Liver (tissue), 9 donors: Measurements from ENCODE around the gene SGK2. TPM values are rescaled to one million over a fixed set of nuclear protein-coding genes. Genes with fewer than 3 reads are reported as not detected.

Experiments used
- DNase-seq: peaks from one replicate; pipeline ENCODE4 v3.0.0-alpha.2; 2017; ENCODE audit warnings: low spot score
- H3K27ac ChIP-seq, 2 donors: one replicate each; pipeline ENCODE4 v1.7.0; 2013; ENCODE audit warnings: inconsistent platforms in 2 of 2, low read length in 2 of 2, control low read depth in 1 of 2, low read depth in 1 of 2, mild to moderate bottlenecking in 1 of 2
- H3K27me3 ChIP-seq, 4 donors: one replicate each; pipeline versions ENCODE4 v1.6.1 to v1.7.0; 2013; ENCODE audit warnings: low read length in 3 of 4, inconsistent platforms in 1 of 4, mild to moderate bottlenecking in 1 of 4, moderate library complexity in 1 of 4; ENCODE audit not compliant: control insufficient read depth in 4 of 4, insufficient read depth in 4 of 4
- H3K36me3 ChIP-seq, 4 donors: one replicate each; pipeline versions ENCODE4 v1.6.1 to v1.7.0; 2013; ENCODE audit warnings: low read length in 3 of 4, mild to moderate bottlenecking in 3 of 4, low read depth in 1 of 4, moderate library complexity in 1 of 4; ENCODE audit not compliant: control insufficient read depth in 4 of 4, insufficient read depth in 3 of 4
- H3K4me1 ChIP-seq, 4 donors: one replicate each; pipeline versions ENCODE4 v1.6.1 to v1.7.0; 2013; ENCODE audit warnings: low read length in 3 of 4, mild to moderate bottlenecking in 3 of 4, moderate library complexity in 1 of 4; ENCODE audit not compliant: control insufficient read depth in 4 of 4, insufficient read depth in 4 of 4
- H3K4me3 ChIP-seq, 3 donors: one replicate each; pipeline versions ENCODE4 v1.6.1 to v1.7.0; 2013; ENCODE audit warnings: low read length in 3 of 3, control low read depth in 1 of 3, low read depth in 1 of 3, mild to moderate bottlenecking in 1 of 3
- H3K9ac ChIP-seq, 2 donors: one replicate each; pipeline ENCODE4 v1.7.0; 2013; ENCODE audit warnings: low read length in 2 of 2, mild to moderate bottlenecking in 2 of 2, moderate library complexity in 2 of 2, control low read depth in 1 of 2, low read depth in 1 of 2
- H3K9me3 ChIP-seq, 4 donors: one replicate each; pipeline versions ENCODE4 v1.6.1 to v1.7.0; 2013; ENCODE audit warnings: low read length in 3 of 4; ENCODE audit not compliant: control insufficient read depth in 4 of 4
- ATF3 ChIP-seq: IDR thresholded peaks from 2 replicates; pipeline ENCODE4 v1.6.1; 2016; ENCODE audit warnings: antibody characterized with exemption
- CTCF ChIP-seq: fragments of 150-350 bp; IDR thresholded peaks from 2 replicates; pipeline ENCODE4 v1.5.1; 2017; ENCODE audit warnings: improper control_type of control experiment, low read depth, low read length; ENCODE audit not compliant: missing input control
- EGR1 ChIP-seq, 2 donors: IDR thresholded peaks; 2 replicates each; pipeline ENCODE4 v1.6.1; 2016 to 2018; ENCODE audit warnings: antibody characterized with exemption in 2 of 2, low read depth in 2 of 2
- FOXA1 ChIP-seq: IDR thresholded peaks from 2 replicates; pipeline ENCODE4 v1.6.1; 2016; ENCODE audit warnings: antibody characterized with exemption
- FOXA2 ChIP-seq: IDR thresholded peaks from 2 replicates; pipeline ENCODE4 v1.6.1; 2016; ENCODE audit warnings: antibody characterized with exemption
- GABPA ChIP-seq, 2 donors: IDR thresholded peaks in 1 of 2; conservative IDR thresholded peaks in 1 of 2; 2 replicates each; pipeline ENCODE4 v1.6.1; 2016; ENCODE audit warnings: antibody characterized with exemption in 2 of 2, mild to moderate bottlenecking in 1 of 2, moderate library complexity in 1 of 2
- HNF4A ChIP-seq, 2 donors: conservative IDR thresholded peaks; 2 replicates each; pipeline ENCODE4 v1.6.1; 2016; ENCODE audit warnings: antibody characterized with exemption in 2 of 2, mild to moderate bottlenecking in 2 of 2
- HNF4G ChIP-seq: IDR thresholded peaks from 2 replicates; pipeline ENCODE4 v1.6.1; 2016; ENCODE audit warnings: antibody characterized with exemption
- JUND ChIP-seq, 2 donors: IDR thresholded peaks; 2 replicates each; pipeline ENCODE4 v1.6.1; 2016; ENCODE audit warnings: antibody characterized with exemption in 2 of 2
- MAX ChIP-seq: IDR thresholded peaks from 2 replicates; pipeline ENCODE4 v1.6.1; 2016; ENCODE audit warnings: antibody characterized with exemption
- NR2F2 ChIP-seq: IDR thresholded peaks from 2 replicates; pipeline ENCODE4 v1.6.1; 2016; ENCODE audit warnings: antibody characterized with exemption
- RAD21 ChIP-seq, 2 donors: IDR thresholded peaks; 2 replicates each; pipeline ENCODE4 v1.6.1; 2016; ENCODE audit warnings: antibody characterized with exemption in 2 of 2, mild to moderate bottlenecking in 2 of 2
- RXRA ChIP-seq, 2 donors: IDR thresholded peaks; 2 replicates each; pipeline ENCODE4 v1.6.1; 2017 to 2018; ENCODE audit warnings: antibody characterized with exemption in 2 of 2, mild to moderate bottlenecking in 1 of 2
- SP1 ChIP-seq: IDR thresholded peaks from 2 replicates; pipeline ENCODE4 v1.6.1; 2018; ENCODE audit warnings: antibody characterized with exemption, mild to moderate bottlenecking
- TAF1 ChIP-seq: conservative IDR thresholded peaks from 2 replicates; pipeline ENCODE4 v1.6.1; 2016; ENCODE audit warnings: antibody characterized with exemption, mild to moderate bottlenecking
- YY1 ChIP-seq: IDR thresholded peaks from 2 replicates; pipeline ENCODE4 v1.6.1; 2016; ENCODE audit warnings: antibody characterized with exemption, mild to moderate bottlenecking
- ZBTB33 ChIP-seq: IDR thresholded peaks from 2 replicates; pipeline ENCODE4 v1.6.1; 2016; ENCODE audit warnings: antibody characterized with exemption
- WGBS: extraction: QIAGEN DNeasy Blood & Tissue Kit; methylation state at CpG from one replicate; pipeline ENCODE4 v1.1.7; 2013; 5-methylcytosine and 5-hydroxymethylcytosine counted together
- polyA plus RNA-seq, 2 donors: library from polyadenylated mRNA; stranded (reverse) in 1 of 2; unstranded in 1 of 2; fragments of 200-250 nt in 1 of 2; fragments of >200 nt in 1 of 2; fragmentation: Nextera tagmentation in 1 of 2; extraction: Ambion mirVana in 1 of 2; gene quantifications; one replicate each; pipeline versions ENCODE4 v1.2.1 to v1.2.3, GENCODE V29; 2013 to 2015
- total RNA-seq, 2 donors: library from RNA; depleted of rRNA; stranded (reverse); fragments of >200 nt; gene quantifications; one replicate each; pipeline ENCODE4 v1.2.3, GENCODE V29; 2014
- TF ChIP-seq, protein P1 (sequence below): IDR thresholded peaks from 2 replicates; pipeline ENCODE4 v1.6.1; 2016; ENCODE audit warnings: antibody characterized with exemption, mild to moderate bottlenecking
- donor health status: healthy.
- donor health status: healthy.
- donor health status: healthy.
- donor health status: healthy.
- donor health status: healthy.

SGK2 gene
- total and polyA plus RNA-seq, 4 donors: 22.9 to 253 (median 60.3) TPM

- H3K27ac ChIP-seq: no peak overlapping the region
- no peak overlapping the region for H3K9ac ChIP-seq
- H3K4me1 ChIP-seq: no peaks in the 10 kb centered on the region
- H3K36me3 ChIP-seq: peaks cover 0 to 2% (median 0%) of the 10 kb centered on the region in 4 donors
- no peak for DNase-seq
- no peak overlapping the region for H3K4me3 ChIP-seq
- no peak for TF ChIP-seq ZBTB33
- TF ChIP-seq, protein P1, sequence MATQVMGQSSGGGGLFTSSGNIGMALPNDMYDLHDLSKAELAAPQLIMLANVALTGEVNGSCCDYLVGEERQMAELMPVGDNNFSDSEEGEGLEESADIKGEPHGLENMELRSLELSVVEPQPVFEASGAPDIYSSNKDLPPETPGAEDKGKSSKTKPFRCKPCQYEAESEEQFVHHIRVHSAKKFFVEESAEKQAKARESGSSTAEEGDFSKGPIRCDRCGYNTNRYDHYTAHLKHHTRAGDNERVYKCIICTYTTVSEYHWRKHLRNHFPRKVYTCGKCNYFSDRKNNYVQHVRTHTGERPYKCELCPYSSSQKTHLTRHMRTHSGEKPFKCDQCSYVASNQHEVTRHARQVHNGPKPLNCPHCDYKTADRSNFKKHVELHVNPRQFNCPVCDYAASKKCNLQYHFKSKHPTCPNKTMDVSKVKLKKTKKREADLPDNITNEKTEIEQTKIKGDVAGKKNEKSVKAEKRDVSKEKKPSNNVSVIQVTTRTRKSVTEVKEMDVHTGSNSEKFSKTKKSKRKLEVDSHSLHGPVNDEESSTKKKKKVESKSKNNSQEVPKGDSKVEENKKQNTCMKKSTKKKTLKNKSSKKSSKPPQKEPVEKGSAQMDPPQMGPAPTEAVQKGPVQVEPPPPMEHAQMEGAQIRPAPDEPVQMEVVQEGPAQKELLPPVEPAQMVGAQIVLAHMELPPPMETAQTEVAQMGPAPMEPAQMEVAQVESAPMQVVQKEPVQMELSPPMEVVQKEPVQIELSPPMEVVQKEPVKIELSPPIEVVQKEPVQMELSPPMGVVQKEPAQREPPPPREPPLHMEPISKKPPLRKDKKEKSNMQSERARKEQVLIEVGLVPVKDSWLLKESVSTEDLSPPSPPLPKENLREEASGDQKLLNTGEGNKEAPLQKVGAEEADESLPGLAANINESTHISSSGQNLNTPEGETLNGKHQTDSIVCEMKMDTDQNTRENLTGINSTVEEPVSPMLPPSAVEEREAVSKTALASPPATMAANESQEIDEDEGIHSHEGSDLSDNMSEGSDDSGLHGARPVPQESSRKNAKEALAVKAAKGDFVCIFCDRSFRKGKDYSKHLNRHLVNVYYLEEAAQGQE: no peak
- no peak for TF ChIP-seq ATF3
- TF ChIP-seq FOXA2: no peak
- TF ChIP-seq SP1: no peak
- TF ChIP-seq RAD21 (IDR thresholded peaks at IDR 0.05): no peak
- no peak for TF ChIP-seq HNF4A (conservative IDR thresholded peaks at IDR 0.05)
- no peak for TF ChIP-seq NR2F2
- no peaks in the 10 kb centered on the region for H3K27me3 ChIP-seq
- no peaks in the 10 kb centered on the region for H3K9me3 ChIP-seq
Observed at GRCh38 chr20:43531091-43531443, 27.8 kb upstream of the SGK2 start.

DNA sequence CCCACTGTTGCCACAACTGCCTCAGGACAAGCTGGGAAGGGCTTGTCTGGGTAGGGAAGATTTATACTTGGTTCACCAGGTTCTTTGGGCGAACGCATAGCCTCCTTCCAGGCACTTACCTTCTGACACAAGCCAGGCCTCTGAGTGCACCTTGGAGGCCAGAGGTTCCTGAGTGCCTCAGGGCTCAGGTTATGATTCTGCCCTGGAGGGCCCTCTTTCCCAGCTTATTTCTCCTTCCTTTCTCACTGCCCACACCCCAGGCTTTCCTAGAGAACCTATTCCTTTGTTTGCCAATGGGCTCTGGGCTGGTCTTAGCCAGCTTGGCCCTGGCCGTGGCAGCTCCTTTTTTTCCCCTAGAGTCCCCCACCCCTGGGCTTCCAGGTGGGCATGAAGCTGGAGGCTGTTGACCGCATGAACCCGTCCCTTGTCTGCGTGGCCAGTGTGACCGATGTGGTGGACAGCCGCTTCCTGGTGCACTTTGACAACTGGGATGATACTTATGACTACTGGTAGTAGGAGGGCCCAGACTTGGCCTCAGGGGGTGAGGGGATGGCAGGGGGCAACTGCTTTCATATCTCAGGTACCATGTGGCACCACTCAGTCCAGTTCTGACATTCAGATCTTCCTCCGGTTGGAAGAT, 26.3 kb upstream of the SGK2 start:
- H3K4me1 ChIP-seq: no peaks in the 10 kb centered on the region
- H3K4me3 ChIP-seq: no peak overlapping the region
- no peaks in the 10 kb centered on the region for H3K9me3 ChIP-seq
- H3K27ac ChIP-seq: no peak overlapping the region
- 97% methylated on average over 9 of the region's 9 CpGs for WGBS
- H3K36me3 ChIP-seq: no peaks in the 10 kb centered on the region
- no peaks in the 10 kb centered on the region for H3K27me3 ChIP-seq
- no peak for DNase-seq
- no peak overlapping the region for H3K9ac ChIP-seq
- TF ChIP-seq RAD21 (IDR thresholded peaks at IDR 0.05) (no peak), TAF1 (no peak), YY1 (no peak), GABPA (IDR thresholded peaks at IDR 0.05 in 1 of 2, conservative IDR thresholded peaks at IDR 0.05 in 1 of 2) (no peak), EGR1 (IDR thresholded peaks at IDR 0.05; ENCODE audit: low read depth in 2 of 2) (no peak), SP1 (no peak), FOXA1 (no peak), FOXA2 (no peak), RXRA (IDR thresholded peaks at IDR 0.05) (no peak), ATF3 (no peak), HNF4G (no peak), NR2F2 (no peak), ZBTB33 (no peak), MAX (no peak), JUND (IDR thresholded peaks at IDR 0.05) (no peak), CTCF (no peak)
- TF ChIP-seq, protein P1: no peak
